Activated T-helper 17 cell treated with anti-CD3 and anti-CD28 coated beads, Interleukin-2, amount 50 U/mL, for 72 hours (primary cell): ENCODE data around the gene KIF1C. TPM values are rescaled to one million over a fixed set of nuclear protein-coding genes. Genes with fewer than 3 reads are reported as not detected.

ENCODE experiments used
- ATAC-seq: fragments of 150-1000 bp; cut with Tn5 transposase; replicated peaks from 2 replicates; pipeline ENCODE4 v1.10.0; 2021; ENCODE audit warnings: mild to moderate bottlenecking, moderate library complexity
- H3K27ac Mint-ChIP-seq: one replicate; pipeline ENCODE4 v1.8.0; 2022; ENCODE audit warnings: mixed read lengths
- H3K27me3 Mint-ChIP-seq: one replicate; pipeline ENCODE4 v1.8.0; 2022; ENCODE audit warnings: mixed read lengths
- H3K36me3 Mint-ChIP-seq: one replicate; pipeline ENCODE4 v1.8.0; 2022; ENCODE audit warnings: low read depth, mild to moderate bottlenecking, mixed read lengths
- H3K4me1 Mint-ChIP-seq: one replicate; pipeline ENCODE4 v1.8.0; 2022; ENCODE audit warnings: mixed read lengths
- H3K4me3 Mint-ChIP-seq: one replicate; pipeline ENCODE4 v1.8.0; 2022; ENCODE audit warnings: mild to moderate bottlenecking, mixed read lengths
- H3K9me3 Mint-ChIP-seq: one replicate; pipeline ENCODE4 v1.8.0; 2022; ENCODE audit warnings: mixed read lengths
- total RNA-seq, 2 donors: library from RNA; stranded (reverse); gene quantifications; one replicate each; pipeline ENCODE4 v1.2.3, GENCODE V29; 2022

Gene KIF1C
- total RNA-seq, 2 donors from 2014 or later = 47.4 to 54.4 TPM

DNA sequence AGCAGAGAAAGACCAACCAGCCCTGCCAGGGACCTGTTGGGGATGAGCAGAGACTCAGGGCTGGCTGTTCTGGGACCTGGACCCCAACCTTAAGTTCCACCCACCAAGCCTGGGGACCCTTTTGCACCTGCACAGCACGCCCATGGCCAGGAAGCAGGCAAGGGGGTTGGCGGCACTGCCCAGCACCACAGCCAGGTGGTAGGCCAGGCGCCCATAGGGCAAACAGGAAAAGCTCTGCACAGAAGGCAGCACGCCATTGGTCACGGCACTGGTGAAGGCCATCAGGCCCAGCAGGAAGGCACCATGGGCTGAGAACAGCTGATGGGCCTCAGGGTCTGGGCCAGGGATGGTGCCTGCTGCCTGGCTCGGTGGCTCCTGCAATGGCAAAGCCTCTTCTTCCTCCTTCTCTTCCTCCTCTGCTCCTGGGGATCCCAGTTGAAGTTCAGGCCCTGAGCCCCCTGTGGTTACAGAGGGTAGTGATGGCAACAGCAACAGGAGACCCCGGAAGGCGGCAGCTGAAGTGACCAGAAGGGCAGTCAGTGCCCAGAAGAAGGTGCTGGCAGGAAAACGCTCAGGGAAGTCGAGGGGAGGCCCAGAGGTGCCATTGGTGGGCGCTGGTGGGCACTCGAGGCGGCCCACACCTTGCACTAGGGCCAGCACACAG lies 35.7 kb downstream of the KIF1C start:
- Mint-ChIP-seq H3K27me3 (no peaks in the 10 kb centered on the region), H3K4me3 (no peak overlapping the region), H3K27ac (no peak overlapping the region), H3K4me1 (peaks cover 14% of the 10 kb centered on the region), H3K36me3 (no peaks in the 10 kb centered on the region), H3K9me3 (no peaks in the 10 kb centered on the region)
- no peak for ATAC-seq

DNA sequence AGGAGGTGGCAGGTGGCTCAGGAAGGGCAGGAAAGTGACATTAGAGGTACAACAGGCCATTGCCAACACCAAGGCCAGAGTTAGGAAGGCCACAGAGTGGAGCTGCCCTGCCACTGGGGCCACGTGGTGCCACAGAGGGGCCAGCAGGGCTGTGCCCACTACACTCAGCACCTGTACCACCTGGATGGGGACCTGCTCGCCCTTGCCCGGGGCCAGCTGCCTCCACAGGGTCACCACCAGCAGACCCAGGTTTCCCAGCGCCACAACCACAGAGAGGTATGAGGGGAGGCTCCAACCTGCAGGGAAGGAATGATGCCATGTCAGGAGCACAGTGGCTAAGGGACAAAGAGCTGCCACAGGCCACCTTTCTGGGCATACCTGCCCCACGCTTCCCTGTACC lies 36.3 kb downstream of the KIF1C start:
- Mint-ChIP-seq H3K9me3 (no peaks in the 10 kb centered on the region), H3K27me3 (no peaks in the 10 kb centered on the region), H3K4me3 (no peak overlapping the region), H3K4me1 (peaks cover 14% of the 10 kb centered on the region), H3K36me3 (no peaks in the 10 kb centered on the region), H3K27ac (no peak overlapping the region)
- ATAC-seq = no peak

DNA sequence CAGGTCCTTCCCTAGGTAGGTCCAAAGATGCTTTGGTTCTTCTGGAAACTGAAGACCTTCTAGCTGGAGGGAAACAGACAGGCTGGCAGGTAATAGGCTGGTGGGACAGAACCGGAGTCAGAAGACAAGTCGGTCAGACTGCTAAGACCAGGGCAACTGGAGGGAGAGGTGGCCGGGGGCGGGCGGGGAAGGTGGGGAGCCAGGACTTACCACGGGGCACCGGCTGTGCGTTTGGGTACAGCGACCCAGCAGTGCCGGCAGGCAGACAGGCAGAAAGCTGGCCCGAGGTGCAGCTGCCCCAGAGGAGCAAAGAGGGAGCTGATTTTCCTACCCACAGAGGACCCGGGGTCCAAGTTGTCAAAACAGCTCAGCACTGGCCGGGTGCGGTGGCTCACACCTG lies 36.9 kb downstream of the KIF1C start:
- H3K9me3 Mint-ChIP-seq = no peaks in the 10 kb centered on the region
- H3K36me3 Mint-ChIP-seq = no peaks in the 10 kb centered on the region
- H3K27me3 Mint-ChIP-seq = no peaks in the 10 kb centered on the region
- no peak overlapping the region for H3K27ac Mint-ChIP-seq
- no peak for ATAC-seq
- no peak overlapping the region for H3K4me3 Mint-ChIP-seq
- peaks cover 14% of the 10 kb centered on the region for H3K4me1 Mint-ChIP-seq

DNA sequence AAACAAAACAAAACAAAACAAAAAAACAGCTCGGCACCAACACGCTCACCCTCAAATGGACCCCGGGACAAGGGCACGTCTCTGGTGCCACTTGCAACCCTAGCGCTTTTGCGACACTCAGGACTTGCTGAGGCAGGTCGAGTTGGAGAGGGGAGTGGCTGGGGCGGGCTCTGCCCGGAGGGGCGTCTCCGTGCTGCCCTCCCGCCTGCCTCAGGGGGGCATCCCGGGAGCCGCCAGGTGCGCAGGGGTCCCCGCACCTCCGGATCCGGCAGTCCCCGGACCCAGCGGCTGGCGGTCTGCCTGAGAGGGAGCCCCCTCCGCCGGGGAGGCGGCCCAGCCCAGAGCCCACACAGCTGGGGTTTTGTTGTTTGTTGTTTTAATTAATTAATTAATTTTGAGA lies 37.6 kb downstream of the KIF1C start, which contains the start of gene SLC52A1:
Gene SLC52A1 (minus strand): TSS at position 112 of the 400 bp plus-strand sequence. CDS start 820 bp downstream, outside the sequence.
- Mint-ChIP-seq H3K27ac (no peak within 1 kb of the TSS), H3K27me3 (no peaks in the 10 kb centered on the region), H3K36me3 (no peaks in the 10 kb centered on the region), H3K9me3 (no peaks in the 10 kb centered on the region), H3K4me1 (peaks cover 13% of the 10 kb centered on the region), H3K4me3 (no peak within 1 kb of the TSS)
- no peak for ATAC-seq

DNA sequence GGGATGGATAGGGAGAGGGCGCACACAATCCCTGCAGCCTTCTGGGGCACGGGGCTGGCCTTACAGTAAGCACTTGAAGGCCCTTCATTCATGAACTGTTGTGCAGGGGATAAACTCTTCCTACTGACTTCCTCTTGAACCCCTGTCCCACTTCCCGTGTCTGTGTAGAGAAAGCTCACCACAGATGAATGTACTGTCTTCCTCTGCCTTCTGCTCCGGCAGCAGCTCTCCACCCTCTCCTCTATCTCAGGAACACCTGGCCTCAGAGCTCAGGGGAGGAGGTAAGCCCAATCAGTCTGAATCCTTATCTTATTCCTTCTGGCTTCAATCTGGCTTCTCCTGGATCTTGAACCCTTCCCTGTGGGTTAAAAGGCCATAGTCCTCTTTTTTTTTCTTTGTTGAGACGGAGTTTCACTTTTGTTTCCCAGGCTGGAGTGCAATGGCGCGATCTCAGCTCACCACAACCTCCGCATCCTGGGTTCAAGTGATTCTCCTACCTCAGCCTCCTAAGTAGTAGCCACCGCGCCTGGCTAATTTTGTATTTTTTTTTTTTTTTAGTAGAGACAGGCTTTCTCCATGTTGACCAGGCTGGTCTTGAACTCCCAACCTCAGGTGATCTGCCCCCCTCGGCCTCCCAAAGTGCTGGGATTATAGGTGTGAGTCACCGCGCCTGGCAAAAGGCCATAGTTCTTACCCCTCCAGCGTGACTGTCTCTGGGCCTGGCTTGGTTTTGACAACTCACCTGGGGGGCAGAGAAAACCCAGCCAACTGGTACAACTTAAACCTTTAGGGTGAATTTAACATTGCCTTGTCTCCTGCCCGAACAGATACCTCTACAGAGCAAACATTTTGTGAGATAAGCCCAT lies 44.6 kb downstream of the KIF1C start:
- Mint-ChIP-seq H3K9me3 (no peaks in the 10 kb centered on the region), H3K27ac (peak overlapping the region; percentile 81), H3K36me3 (no peaks in the 10 kb centered on the region), H3K4me1 (peaks cover 23% of the 10 kb centered on the region), H3K4me3 (peak overlapping the region; percentile 79), H3K27me3 (no peaks in the 10 kb centered on the region)
- ATAC-seq = peak; percentile 54

DNA sequence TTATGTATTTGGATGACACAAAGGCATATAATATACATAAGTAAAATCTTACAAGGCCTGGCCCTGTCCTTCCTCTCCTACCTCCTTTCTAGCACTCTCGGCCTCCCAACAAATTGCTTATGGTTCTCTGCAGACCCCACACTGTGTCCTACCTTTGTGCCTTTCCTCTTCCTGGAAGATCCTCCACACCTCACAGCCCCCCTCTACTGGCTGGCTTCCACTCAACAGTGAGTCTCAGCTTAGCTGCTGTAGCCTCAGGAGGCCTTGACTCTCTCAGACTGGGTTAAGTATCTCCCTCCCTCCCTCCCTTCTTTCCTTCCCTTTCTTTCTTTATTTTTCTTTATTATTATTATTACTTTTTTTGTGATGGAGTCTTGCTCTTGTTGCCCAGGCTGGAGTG lies 45.8 kb downstream of the KIF1C start:
- H3K27me3 Mint-ChIP-seq = no peaks in the 10 kb centered on the region
- peaks cover 27% of the 10 kb centered on the region for H3K4me1 Mint-ChIP-seq
- H3K36me3 Mint-ChIP-seq = no peaks in the 10 kb centered on the region
- H3K9me3 Mint-ChIP-seq = no peaks in the 10 kb centered on the region
- no peak for ATAC-seq
- peak overlapping the region; percentile 81 for H3K27ac Mint-ChIP-seq
- H3K4me3 Mint-ChIP-seq = peak overlapping the region; percentile 79

DNA sequence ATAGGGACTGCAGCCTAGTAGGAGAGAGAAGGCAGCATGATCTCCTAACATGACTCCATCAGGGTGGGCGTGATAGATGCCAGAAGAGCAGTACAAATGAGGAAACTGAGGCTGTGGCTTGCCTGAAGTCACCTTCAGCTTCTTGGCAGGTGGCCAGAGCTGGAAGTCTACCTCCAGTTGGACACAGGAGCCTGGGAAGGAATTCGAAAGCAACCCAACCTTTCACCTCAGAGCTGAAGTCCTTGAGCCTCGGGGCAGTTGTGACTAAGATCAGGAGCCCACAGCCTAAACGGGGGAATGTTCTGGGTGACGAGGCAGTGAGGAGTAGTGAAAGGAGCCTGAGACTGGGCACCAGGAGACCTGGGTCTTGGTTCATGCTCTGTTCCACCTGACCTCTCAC lies 46.9 kb downstream of the KIF1C start:
- peak overlapping the region; percentile 6 for H3K27ac Mint-ChIP-seq
- H3K27me3 Mint-ChIP-seq = no peaks in the 10 kb centered on the region
- H3K36me3 Mint-ChIP-seq = no peaks in the 10 kb centered on the region
- peak; percentile 31 for ATAC-seq
- H3K9me3 Mint-ChIP-seq = no peaks in the 10 kb centered on the region
- H3K4me1 Mint-ChIP-seq = peaks cover 30% of the 10 kb centered on the region
- H3K4me3 Mint-ChIP-seq = peak overlapping the region; percentile 19

DNA sequence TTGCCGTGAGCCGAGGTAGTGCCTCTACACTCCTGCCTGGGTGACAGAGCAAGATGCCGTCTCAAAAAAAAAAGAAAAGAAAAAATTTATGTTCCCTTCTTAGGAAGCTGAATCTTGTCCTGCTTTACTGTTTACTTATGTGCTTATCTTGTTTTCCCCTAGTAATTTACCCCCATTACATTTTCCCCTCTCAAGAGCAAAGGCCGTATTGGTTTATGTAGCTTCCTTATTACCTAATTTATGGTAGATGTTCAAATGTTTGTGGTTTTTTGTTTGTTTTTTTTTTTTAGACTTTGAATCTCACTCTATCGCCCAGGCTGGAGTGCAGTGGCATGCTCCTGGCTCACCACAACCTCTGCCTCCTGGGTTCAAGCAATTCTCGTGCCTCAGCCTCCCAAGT lies 47.7 kb downstream of the KIF1C start:
- H3K4me1 Mint-ChIP-seq = peaks cover 32% of the 10 kb centered on the region
- peak overlapping the region; percentile 19 for H3K4me3 Mint-ChIP-seq
- no peaks in the 10 kb centered on the region for H3K36me3 Mint-ChIP-seq
- no peaks in the 10 kb centered on the region for H3K27me3 Mint-ChIP-seq
- H3K27ac Mint-ChIP-seq = peak overlapping the region; percentile 70
- no peak for ATAC-seq
- H3K9me3 Mint-ChIP-seq = no peaks in the 10 kb centered on the region

DNA sequence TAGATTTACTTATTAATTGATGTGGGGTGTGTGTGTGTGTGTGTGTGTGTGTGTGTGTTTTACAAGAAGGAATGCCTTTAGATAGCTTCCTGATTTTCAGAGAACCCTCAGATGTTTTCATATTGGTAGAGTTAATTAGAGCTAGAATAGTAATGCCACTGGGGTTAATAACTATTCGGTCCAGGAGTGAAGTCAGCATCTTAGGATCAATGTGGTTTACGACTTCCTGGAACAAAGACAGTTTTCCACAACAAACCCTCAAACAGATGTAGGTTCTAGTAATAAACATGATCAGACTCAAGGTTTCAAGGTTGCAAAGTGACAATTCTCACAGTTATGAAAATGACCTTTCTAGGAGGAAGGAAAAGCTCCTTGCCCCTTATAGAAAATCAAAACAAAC lies 49.7 kb downstream of the KIF1C start:
- Mint-ChIP-seq H3K27ac (peak overlapping the region; percentile 88), H3K36me3 (no peaks in the 10 kb centered on the region), H3K4me3 (peak overlapping the region; percentile 73), H3K9me3 (no peaks in the 10 kb centered on the region), H3K4me1 (peaks cover 26% of the 10 kb centered on the region), H3K27me3 (no peaks in the 10 kb centered on the region)
- peak; percentile 46 for ATAC-seq

DNA sequence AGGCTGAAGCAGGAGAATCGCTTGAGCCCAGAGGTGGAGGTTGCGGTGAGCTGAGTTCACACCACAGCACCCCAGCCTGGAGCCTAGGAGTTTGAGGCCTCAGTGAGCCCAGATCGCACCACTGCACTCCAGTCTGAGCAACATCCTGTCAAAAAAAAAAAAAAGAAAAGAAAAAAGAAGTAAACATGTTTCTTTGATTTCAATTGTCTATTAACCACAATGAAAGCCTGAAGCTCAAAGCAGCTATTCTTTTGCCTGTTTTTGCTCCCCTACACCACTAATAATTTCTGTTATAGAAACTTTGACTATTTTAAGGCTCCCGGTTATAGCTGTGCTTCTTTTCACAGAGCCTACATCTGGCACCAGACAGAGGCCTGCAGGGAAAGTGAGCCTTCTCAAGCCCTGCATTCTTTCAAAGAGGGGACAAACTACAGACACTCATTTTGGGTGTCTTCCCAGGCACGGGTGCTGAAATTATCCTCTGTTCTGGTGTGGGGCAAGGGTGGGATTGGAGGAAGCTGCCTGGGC lies 51.6 kb downstream of the KIF1C start:
- Mint-ChIP-seq H3K27me3 (no peaks in the 10 kb centered on the region), H3K27ac (peak overlapping the region; percentile 85), H3K4me1 (peaks cover 13% of the 10 kb centered on the region), H3K36me3 (no peaks in the 10 kb centered on the region), H3K9me3 (no peaks in the 10 kb centered on the region), H3K4me3 (peak overlapping the region; percentile 73)
- ATAC-seq = peak; percentile 86

DNA sequence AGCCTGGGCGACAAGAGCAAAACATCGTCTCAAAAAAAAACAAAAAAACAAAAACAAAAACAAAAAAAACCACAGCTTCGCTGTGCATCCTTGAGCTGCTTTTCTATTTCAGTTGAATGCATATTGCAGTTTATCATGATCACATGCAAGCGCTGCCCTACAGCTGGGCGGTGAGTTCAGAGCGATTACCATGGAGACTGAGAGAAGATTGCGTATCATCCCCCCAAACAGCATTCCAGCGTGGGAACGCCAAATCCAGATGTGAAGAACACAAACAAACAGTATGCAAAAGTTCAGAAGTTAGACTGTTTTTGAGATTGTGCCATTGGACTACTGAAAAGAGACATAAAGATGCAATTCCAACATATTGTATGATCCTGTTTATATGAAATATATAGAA lies 52.5 kb downstream of the KIF1C start:
- Mint-ChIP-seq H3K27ac (peak overlapping the region; percentile 85), H3K36me3 (no peaks in the 10 kb centered on the region), H3K4me1 (peaks cover 11% of the 10 kb centered on the region), H3K27me3 (no peaks in the 10 kb centered on the region), H3K4me3 (no peak overlapping the region), H3K9me3 (no peaks in the 10 kb centered on the region)
- no peak for ATAC-seq

DNA sequence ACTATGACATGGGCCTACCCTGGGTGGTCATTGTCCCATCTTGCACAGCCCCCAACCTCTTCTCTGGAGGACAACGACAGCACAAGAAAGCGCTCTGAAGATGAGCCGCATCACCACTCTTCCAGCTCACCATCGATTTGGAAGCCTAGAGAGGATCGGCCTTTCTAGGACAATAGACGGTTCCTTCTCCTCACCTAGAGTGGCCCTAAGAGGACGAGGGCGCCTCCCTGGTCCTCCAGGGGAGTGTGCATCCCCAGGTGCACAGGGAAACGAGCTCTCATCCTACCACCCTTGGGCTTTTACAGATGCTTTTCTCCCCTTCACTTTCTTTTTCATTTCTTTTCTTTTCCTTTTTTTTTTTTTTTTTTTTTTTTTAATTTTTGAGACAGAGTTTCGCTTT lies 57.8 kb downstream of the KIF1C start:
- Mint-ChIP-seq H3K36me3 (no peaks in the 10 kb centered on the region), H3K27me3 (no peaks in the 10 kb centered on the region), H3K4me3 (no peak overlapping the region), H3K4me1 (no peaks in the 10 kb centered on the region), H3K27ac (no peak overlapping the region), H3K9me3 (no peaks in the 10 kb centered on the region)
- no peak for ATAC-seq

DNA sequence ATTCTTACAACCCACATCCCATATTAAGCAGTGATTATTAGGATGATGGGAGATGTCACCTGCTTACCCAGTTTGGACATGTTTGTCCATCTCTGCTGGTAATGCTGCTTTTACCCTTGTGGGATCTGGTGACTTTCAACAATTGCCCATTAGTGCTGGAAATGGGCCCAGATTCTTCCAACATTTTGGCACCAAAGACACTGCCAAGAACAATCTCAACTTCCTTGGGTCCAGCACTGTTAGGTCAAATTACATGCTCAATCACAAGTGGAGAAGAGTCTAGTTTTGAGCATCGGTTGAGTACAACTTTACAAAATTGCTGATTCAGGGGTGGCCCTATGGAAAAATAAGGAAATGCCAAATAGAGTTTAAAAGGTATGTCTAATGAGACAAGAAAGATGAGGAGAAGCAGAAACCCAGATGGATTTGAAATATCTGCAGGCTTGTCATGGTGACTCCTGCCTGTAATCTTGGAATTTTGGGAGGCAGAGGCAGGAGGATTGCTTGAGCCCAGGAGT lies 67.5 kb downstream of the KIF1C start:
- H3K9me3 Mint-ChIP-seq = no peaks in the 10 kb centered on the region
- H3K4me3 Mint-ChIP-seq = no peak overlapping the region
- H3K4me1 Mint-ChIP-seq = no peaks in the 10 kb centered on the region
- ATAC-seq = no peak
- H3K27ac Mint-ChIP-seq = no peak overlapping the region
- H3K36me3 Mint-ChIP-seq = no peaks in the 10 kb centered on the region
- H3K27me3 Mint-ChIP-seq = no peaks in the 10 kb centered on the region

DNA sequence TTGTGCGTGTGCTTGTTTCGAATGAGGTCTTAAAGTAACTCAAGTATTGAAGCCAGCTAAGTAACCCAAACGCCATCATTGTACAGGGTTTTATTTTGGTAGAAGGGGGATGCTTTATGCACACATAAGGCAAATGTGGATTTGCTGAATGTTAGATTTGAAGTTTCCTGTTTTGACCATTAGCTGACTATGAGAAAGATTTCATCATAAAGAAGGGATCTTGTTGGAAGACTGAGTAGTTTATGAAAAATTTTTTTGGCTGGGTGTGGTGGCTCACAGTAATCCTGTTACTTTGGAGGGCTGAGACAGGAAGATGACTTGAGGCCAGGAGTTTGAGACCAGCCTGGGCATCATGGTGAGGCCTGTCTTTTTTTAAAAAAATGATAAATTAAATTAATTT lies 70.5 kb downstream of the KIF1C start:
- Mint-ChIP-seq H3K27ac (no peak overlapping the region), H3K36me3 (no peaks in the 10 kb centered on the region), H3K4me1 (no peaks in the 10 kb centered on the region), H3K4me3 (no peak overlapping the region), H3K27me3 (no peaks in the 10 kb centered on the region), H3K9me3 (no peaks in the 10 kb centered on the region)
- ATAC-seq = no peak

DNA sequence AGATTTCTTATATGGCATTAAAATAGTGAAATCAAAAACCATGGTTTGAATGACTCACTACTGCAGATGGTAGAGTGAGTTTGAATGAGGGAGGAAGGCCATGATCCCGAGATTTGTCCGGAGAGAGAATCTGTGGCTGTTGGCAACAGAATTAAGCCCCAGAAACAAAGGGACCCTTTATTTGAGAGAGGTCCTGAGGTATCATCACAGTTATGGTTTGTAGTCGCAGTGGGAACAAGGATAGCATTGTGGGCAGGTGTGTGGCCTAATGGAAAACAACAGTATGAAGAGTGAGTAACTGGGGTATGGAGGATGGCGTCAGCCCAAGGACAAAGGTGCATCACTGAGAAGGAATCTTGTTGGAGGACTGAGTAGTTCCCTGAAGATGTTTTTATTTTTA lies 72.0 kb downstream of the KIF1C start:
- Mint-ChIP-seq H3K4me3 (no peak overlapping the region), H3K36me3 (no peaks in the 10 kb centered on the region), H3K9me3 (no peaks in the 10 kb centered on the region), H3K27ac (no peak overlapping the region), H3K27me3 (no peaks in the 10 kb centered on the region), H3K4me1 (no peaks in the 10 kb centered on the region)
- ATAC-seq = no peak
